HEK293 (cell line): ENCODE data around the gene GALNT6.

Experiments used
- CTCF ChIA-PET: fragments of 350-600 bp; formaldehyde crosslinking; extraction: SDS; loops from one replicate; lab custom pipeline; 2021; ENCODE audit warnings: antibody characterized with exemption; lab: Yijun Ruan, JAX
- POLR2A ChIA-PET: fragments of 300-600 bp; formaldehyde crosslinking; extraction: SDS; loops from one replicate; lab custom pipeline; 2020; ENCODE audit warnings: antibody characterized with exemption, inconsistent platforms; lab: Yijun Ruan, JAX
- H3K27ac ChIP-seq: fragments of 200-500 bp; sonication (Bioruptor generic); 2 replicates; pipeline ENCODE4 v1.5.1; 2014; ENCODE audit warnings: low read depth, low read length, control low read depth, inconsistent platforms; ENCODE audit errors: extremely low read depth
- H3K36me3 ChIP-seq, 2 experiments: fragments of 200-500 bp in 1 of 2; sonication (Bioruptor generic) in 1 of 2; 1 replicate in 1 of 2; 2 replicates in 1 of 2; pipeline ENCODE4 v1.5.1; 2014 to 2017; ENCODE audit warnings: inconsistent platforms in 2 of 2, low read length in 2 of 2; ENCODE audit not compliant: control insufficient read depth in 2 of 2, insufficient read depth in 1 of 2
- H3K4me1 ChIP-seq: fragments of 200-500 bp; sonication (Bioruptor generic); 2 replicates; pipeline ENCODE4 v1.5.1; 2014; ENCODE audit warnings: mild to moderate bottlenecking, low read length, inconsistent platforms; ENCODE audit not compliant: control insufficient read depth, insufficient read depth
- H3K4me3 ChIP-seq: 2 replicates; pipeline ENCODE4 v1.5.1; 2011; ENCODE audit warnings: low read depth, mild to moderate bottlenecking, control low read depth, low read length, moderate library complexity
- H3K9me3 ChIP-seq: fragments of 200-500 bp; sonication (Bioruptor generic); 2 replicates; pipeline ENCODE4 v1.5.1; 2014; ENCODE audit warnings: low read depth, low read length, inconsistent platforms; ENCODE audit not compliant: control insufficient read depth, insufficient read depth
- CTCF ChIP-seq: fragments of 450-650 bp; formaldehyde crosslinking; IDR thresholded peaks from 2 replicates; pipeline ENCODE4 v1.5.1; 2016; ENCODE audit warnings: missing biosample characterization, missing genetic modification characterization
- HOXD13 ChIP-seq: sonication (generic); formaldehyde crosslinking; IDR thresholded peaks from 2 replicates; pipeline ENCODE4 v1.8.0; 2022; ENCODE audit warnings: missing genetic modification reagents, borderline replicate concordance
- INSM2 ChIP-seq: fragments of 450-650 bp; formaldehyde crosslinking; IDR thresholded peaks from 2 replicates; pipeline ENCODE4 v1.5.1; 2016; ENCODE audit warnings: missing biosample characterization, missing genetic modification characterization
- KLF16 ChIP-seq: fragments of 450-650 bp; formaldehyde crosslinking; IDR thresholded peaks from 2 replicates; pipeline ENCODE4 v1.5.1; 2017; ENCODE audit warnings: missing biosample characterization, missing genetic modification characterization
- KLF17 ChIP-seq: fragments of 450-650 bp; formaldehyde crosslinking; IDR thresholded peaks from 2 replicates; pipeline ENCODE4 v1.5.1; 2016; ENCODE audit warnings: missing biosample characterization, missing genetic modification characterization
- KLF7 ChIP-seq: fragments of 450-650 bp; formaldehyde crosslinking; IDR thresholded peaks from 2 replicates; pipeline ENCODE4 v1.5.1; 2016; ENCODE audit warnings: missing biosample characterization, missing genetic modification characterization, borderline replicate concordance
- OVOL3 ChIP-seq: fragments of 450-650 bp; formaldehyde crosslinking; IDR thresholded peaks from 2 replicates; pipeline ENCODE4 v1.5.1; 2016; ENCODE audit warnings: missing biosample characterization, missing genetic modification characterization
- SALL2 ChIP-seq: fragments of 450-650 bp; formaldehyde crosslinking; IDR thresholded peaks from 2 replicates; pipeline ENCODE4 v1.5.0; 2017; ENCODE audit warnings: missing biosample characterization, mild to moderate bottlenecking, missing genetic modification characterization, borderline replicate concordance
- SCRT2 ChIP-seq: fragments of 450-650 bp; formaldehyde crosslinking; IDR thresholded peaks from 2 replicates; pipeline ENCODE4 v1.5.1; 2016; ENCODE audit warnings: missing biosample characterization, missing genetic modification characterization
- TRIM28 ChIP-seq: IDR thresholded peaks from 2 replicates; pipeline ENCODE4 v1.6.1; 2011; ENCODE audit warnings: low read length, control low read depth, borderline replicate concordance
- YY1 ChIP-seq: fragments of 450-650 bp; formaldehyde crosslinking; IDR thresholded peaks from 2 replicates; pipeline ENCODE4 v1.5.1; 2018; ENCODE audit warnings: missing biosample characterization, missing genetic modification characterization
- ZBTB26 ChIP-seq: fragments of 450-650 bp; formaldehyde crosslinking; optimal IDR thresholded peaks from 2 replicates; pipeline ENCODE3; 2016; ENCODE audit warnings: missing biosample characterization, mild to moderate bottlenecking, missing genetic modification characterization
- ZBTB7A ChIP-seq: fragments of 450-650 bp; formaldehyde crosslinking; IDR thresholded peaks from 2 replicates; pipeline ENCODE4 v1.5.1; 2016; ENCODE audit warnings: low read depth, missing biosample characterization, missing genetic modification characterization
- ZNF157 ChIP-seq: fragments of 450-650 bp; formaldehyde crosslinking; IDR thresholded peaks from 2 replicates; pipeline ENCODE4 v1.5.1; 2016; ENCODE audit warnings: missing biosample characterization, missing genetic modification characterization
- ZNF2 ChIP-seq: fragments of 450-650 bp; formaldehyde crosslinking; IDR thresholded peaks from 2 replicates; pipeline ENCODE4 v1.5.1; 2016; ENCODE audit warnings: missing biosample characterization, missing genetic modification characterization
- ZNF23 ChIP-seq: fragments of 450-650 bp; formaldehyde crosslinking; IDR thresholded peaks from 2 replicates; pipeline ENCODE4 v1.5.1; 2016; ENCODE audit warnings: missing biosample characterization, missing genetic modification characterization, borderline replicate concordance
- ZNF280C ChIP-seq: fragments of 450-650 bp; formaldehyde crosslinking; IDR thresholded peaks from 2 replicates; pipeline ENCODE4 v1.5.1; 2016; ENCODE audit warnings: missing biosample characterization, missing genetic modification characterization
- ZNF292 ChIP-seq: fragments of 450-650 bp; formaldehyde crosslinking; IDR thresholded peaks from 2 replicates; pipeline ENCODE4 v1.5.1; 2016; ENCODE audit warnings: low read depth, missing biosample characterization, missing genetic modification characterization, borderline replicate concordance
- ZNF341 ChIP-seq: fragments of 450-650 bp; formaldehyde crosslinking; IDR thresholded peaks from 2 replicates; pipeline ENCODE4; 2016; ENCODE audit warnings: low read depth, missing biosample characterization, missing genetic modification characterization
- ZNF366 ChIP-seq: fragments of 450-650 bp; formaldehyde crosslinking; conservative IDR thresholded peaks from 2 replicates; pipeline ENCODE4 v1.5.1; 2016; ENCODE audit warnings: missing biosample characterization, missing genetic modification characterization
- ZNF544 ChIP-seq: fragments of 450-650 bp; formaldehyde crosslinking; IDR thresholded peaks from 2 replicates; pipeline ENCODE4 v1.5.0; 2017; ENCODE audit warnings: missing biosample characterization, missing genetic modification characterization
- ZNF600 ChIP-seq: fragments of 450-650 bp; formaldehyde crosslinking; IDR thresholded peaks from 2 replicates; pipeline ENCODE4 v1.5.1; 2016; ENCODE audit warnings: missing biosample characterization, missing genetic modification characterization
- ZNF629 ChIP-seq: fragments of 450-650 bp; formaldehyde crosslinking; IDR thresholded peaks from 2 replicates; pipeline ENCODE4 v1.5.1; 2017; ENCODE audit warnings: missing biosample characterization, missing genetic modification characterization
- ZNF658 ChIP-seq: fragments of 450-650 bp; formaldehyde crosslinking; IDR thresholded peaks from 2 replicates; pipeline ENCODE4; 2016; ENCODE audit warnings: missing biosample characterization, missing genetic modification characterization
- ZNF704 ChIP-seq: fragments of 450-650 bp; formaldehyde crosslinking; IDR thresholded peaks from 2 replicates; pipeline ENCODE4 v1.5.1; 2016; ENCODE audit warnings: missing biosample characterization, missing genetic modification characterization
- ZNF843 ChIP-seq: fragments of 450-650 bp; formaldehyde crosslinking; IDR thresholded peaks from 2 replicates; pipeline ENCODE4 v1.5.1; 2016; ENCODE audit warnings: missing biosample characterization, missing genetic modification characterization
- ZSCAN5A ChIP-seq: fragments of 450-650 bp; formaldehyde crosslinking; IDR thresholded peaks from 2 replicates; pipeline ENCODE4 v1.5.1; 2016; ENCODE audit warnings: missing biosample characterization, missing genetic modification characterization

The GALNT6 gene

GRCh38 chr12:51349026-51349425 lies 42.2 kb downstream of the GALNT6 start:
- Histone ChIP-seq H3K9me3 (no peaks in the 10 kb centered on the region), H3K4me1 (no peaks in the 10 kb centered on the region; the same call in 1 of the 2 replicates), H3K36me3 (no peaks in the 10 kb centered on the region), H3K27ac (no peak overlapping the region), H3K4me3 (no peak overlapping the region)
- ChIA-PET CTCF (interaction anchor here (1.1 to 4.0 kb wide), 2 partner anchors 8 to 97 kb away, joined by 8 to 40 read pairs; no protein-coding TSS in a partner anchor), POLR2A (no interaction called here)
- TF ChIP-seq ZNF629 (tag by site-specific recombination) (no peak), ZNF280C (tag by site-specific recombination) (no peak), ZNF600 (no peak), ZNF157 (no peak), KLF16 (tag by site-specific recombination) (no peak), ZBTB7A (tag by site-specific recombination) (no peak), ZNF658 (tag by site-specific recombination) (no peak), CTCF (no peak), ZBTB26 (tag by site-specific recombination) (no peak), ZNF341 (tag by site-specific recombination) (no peak), ZNF843 (tag by site-specific recombination) (no peak), ZNF292 (no peak), SALL2 (tag by site-specific recombination) (no peak), YY1 (tag by site-specific recombination) (no peak), KLF7 (tag by site-specific recombination) (no peak), ZNF544 (tag by site-specific recombination) (no peak), ZNF23 (no peak), ZNF2 (tag by site-specific recombination) (no peak)

- H3K4me3 ChIP-seq: no peak overlapping the region
- H3K36me3 ChIP-seq: no peaks in the 10 kb centered on the region
- H3K9me3 ChIP-seq: no peaks in the 10 kb centered on the region
- TF ChIP-seq ZNF704 (tag by site-specific recombination): no peak
- no peak for TF ChIP-seq TRIM28
- TF ChIP-seq KLF17: no peak
- TF ChIP-seq SCRT2: no peak
- TF ChIP-seq ZNF366 (tag by site-specific recombination): no peak
- TF ChIP-seq HOXD13 (CRISPR knock-in tag): no peak
- TF ChIP-seq INSM2 (tag by site-specific recombination): no peak
- no peak for TF ChIP-seq ZSCAN5A
- no peak for TF ChIP-seq OVOL3 (tag by site-specific recombination)
- H3K4me1 ChIP-seq: no peaks in the 10 kb centered on the region; the same call in 1 of the 2 replicates
- H3K27ac ChIP-seq: no peak overlapping the region
- CTCF ChIA-PET: no interaction called here
- POLR2A ChIA-PET: no interaction called here
Observed at GRCh38 chr12:51348116-51348515, 43.1 kb downstream of the GALNT6 start.
